Muscle layer of duodenum (tissue), 2 donors: ENCODE results near the gene NUP50.

ENCODE experiments used
- H3K27ac ChIP-seq: one replicate; pipeline ENCODE4 v1.7.0; 2013; ENCODE audit warnings: mild to moderate bottlenecking, low read length
- H3K27me3 ChIP-seq: one replicate; pipeline ENCODE4 v1.7.0; 2013; ENCODE audit warnings: low read depth, mild to moderate bottlenecking, control low read depth, low read length
- H3K36me3 ChIP-seq, 2 donors: one replicate each; pipeline ENCODE4 v1.7.0; 2013; ENCODE audit warnings: low read length in 2 of 2, control low read depth in 1 of 2, mild to moderate bottlenecking in 1 of 2; ENCODE audit not compliant: insufficient read depth in 2 of 2, control insufficient read depth in 1 of 2
- H3K4me1 ChIP-seq, 2 donors: one replicate each; pipeline ENCODE4 v1.7.0; 2013; ENCODE audit warnings: low read length in 2 of 2, mild to moderate bottlenecking in 2 of 2, control low read depth in 1 of 2, moderate library complexity in 1 of 2; ENCODE audit not compliant: insufficient read depth in 2 of 2, control insufficient read depth in 1 of 2
- H3K4me3 ChIP-seq, 2 donors: one replicate each; pipeline ENCODE4 v1.7.0; 2013; ENCODE audit warnings: low read length in 2 of 2, low read depth in 1 of 2, mild to moderate bottlenecking in 1 of 2
- H3K9me3 ChIP-seq, 2 donors: one replicate each; pipeline ENCODE4 v1.7.0; 2013; ENCODE audit warnings: low read length in 2 of 2, control low read depth in 1 of 2, mild to moderate bottlenecking in 1 of 2; ENCODE audit not compliant: control insufficient read depth in 1 of 2
- donor health status: healthy.

NUP50 gene

DNA sequence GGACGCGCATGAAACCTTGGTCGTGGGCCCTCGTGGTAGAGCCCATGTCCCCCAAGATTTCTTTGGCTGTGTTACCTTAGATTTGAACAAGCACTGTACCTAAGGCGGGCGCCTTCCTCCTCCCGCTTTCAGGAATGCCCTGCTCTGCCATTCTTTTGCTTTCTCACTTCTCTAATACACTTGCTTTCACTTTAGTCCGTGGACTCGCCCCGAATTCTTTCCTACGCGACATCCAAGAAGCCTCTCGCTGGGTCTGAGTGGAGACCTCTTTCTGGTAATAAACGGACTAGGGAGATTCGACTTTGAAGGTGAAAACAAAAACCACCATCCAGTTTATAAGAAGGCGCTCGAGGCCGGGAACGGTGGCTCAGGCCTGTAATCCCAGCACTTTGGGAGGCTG lies 1.2 kb upstream of the NUP50 start:
- Histone ChIP-seq H3K36me3 (peaks cover 3 to 10% of the 10 kb centered on the region in 2 donors), H3K27me3 (no peaks in the 10 kb centered on the region), H3K9me3 (no peaks in the 10 kb centered on the region), H3K4me1 (peaks cover 3 to 27% of the 10 kb centered on the region in 2 donors), H3K27ac (no peak overlapping the region), H3K4me3 (peak overlapping the region; percentile 70 to 90)

DNA sequence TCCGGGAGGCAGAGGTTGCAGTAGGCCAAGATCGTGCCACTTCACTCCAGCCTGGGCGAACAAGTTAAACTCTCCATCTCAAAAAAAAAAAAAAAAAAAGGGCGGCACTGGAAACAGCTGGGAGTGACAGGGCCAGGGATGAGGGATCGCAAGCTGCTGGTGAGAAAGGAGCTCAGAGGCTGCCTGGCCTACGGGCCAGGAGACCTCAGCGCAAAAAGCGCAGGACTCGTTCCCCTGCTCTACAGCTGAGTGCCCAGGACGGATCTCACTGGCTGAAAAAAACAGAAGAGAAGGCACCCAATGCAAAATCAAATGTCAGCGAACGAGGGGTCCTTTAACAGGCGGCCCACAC lies 650 bp upstream of the NUP50 start:
- H3K27ac ChIP-seq: peak overlapping the region; percentile 77
- H3K36me3 ChIP-seq: peaks cover under 1 to 9% of the 10 kb centered on the region in 2 donors
- peaks cover 3 to 27% of the 10 kb centered on the region in 2 donors for H3K4me1 ChIP-seq
- H3K4me3 ChIP-seq: peak overlapping the region; percentile 70 to 90
- H3K27me3 ChIP-seq: no peaks in the 10 kb centered on the region
- H3K9me3 ChIP-seq: no peaks in the 10 kb centered on the region

DNA sequence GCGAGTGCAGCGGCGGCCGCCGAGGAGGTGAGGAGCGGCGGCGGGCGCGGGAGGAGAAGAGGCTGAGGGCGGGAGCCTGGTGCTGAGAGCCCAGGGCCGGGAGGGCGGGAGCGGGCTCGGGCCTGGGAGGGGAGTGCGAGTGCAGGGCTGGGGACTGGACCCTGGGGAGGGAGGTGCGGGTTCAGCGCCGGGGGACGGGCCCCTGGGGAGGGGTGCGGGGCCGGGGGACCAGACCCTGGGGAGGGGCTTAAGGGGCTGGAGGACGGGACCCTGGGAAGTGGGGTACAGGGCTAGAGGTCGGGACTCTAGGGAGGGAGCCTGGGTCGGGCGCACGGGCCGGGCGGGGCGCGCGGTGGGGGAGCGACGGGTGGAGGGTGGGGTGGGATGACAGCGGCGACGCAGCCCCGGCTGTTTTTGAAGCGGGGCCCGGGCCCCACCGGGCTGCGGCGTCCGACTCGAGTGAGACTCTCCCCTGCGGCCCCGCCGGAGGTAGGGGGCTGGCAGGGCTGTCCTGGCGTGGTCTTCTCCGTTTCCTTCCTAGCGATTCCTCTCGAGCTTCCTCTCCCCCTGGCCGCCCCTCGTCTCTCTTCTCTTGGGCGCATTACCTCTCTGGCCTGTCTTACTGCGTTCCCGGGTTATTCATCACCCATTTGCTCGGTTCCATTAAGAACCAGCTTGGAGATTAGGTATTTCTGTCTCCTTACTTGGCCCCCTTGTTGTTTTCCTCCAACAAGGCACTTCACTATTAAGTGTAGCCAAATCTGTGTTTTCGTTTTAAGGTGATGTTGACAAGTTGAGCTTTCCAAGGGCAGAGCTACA lies 754 bp downstream of the NUP50 start:
- Histone ChIP-seq H3K27ac (peak overlapping the region; percentile 51), H3K36me3 (peaks cover 6 to 15% of the 10 kb centered on the region in 2 donors), H3K4me1 (peaks cover 3 to 27% of the 10 kb centered on the region in 2 donors), H3K27me3 (no peaks in the 10 kb centered on the region), H3K4me3 (peak overlapping the region; percentile 61 to 90), H3K9me3 (no peaks in the 10 kb centered on the region)

DNA sequence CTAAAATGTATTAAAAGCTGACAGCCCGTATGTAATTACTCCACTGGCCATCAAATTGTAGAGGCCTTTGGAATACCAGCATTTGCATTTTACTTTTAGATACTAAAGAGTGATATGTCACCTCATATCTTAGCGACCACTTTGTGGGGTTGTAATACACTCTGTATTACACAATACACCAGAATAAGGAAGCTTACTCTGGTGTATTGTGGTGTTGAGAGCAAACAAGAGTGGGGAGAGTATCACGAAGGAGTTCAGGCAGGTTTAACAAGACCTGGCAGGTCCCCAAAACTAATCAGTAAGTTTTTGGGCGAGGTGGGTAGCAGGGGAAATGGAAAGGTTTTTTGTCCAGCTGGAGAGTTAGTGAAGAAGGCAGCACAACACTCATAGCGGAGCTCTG lies 3.2 kb downstream of the NUP50 start:
- no peak overlapping the region for H3K4me3 ChIP-seq
- no peak overlapping the region for H3K27ac ChIP-seq
- H3K36me3 ChIP-seq: peaks cover 24 to 38% of the 10 kb centered on the region in 2 donors
- H3K27me3 ChIP-seq: no peaks in the 10 kb centered on the region
- peaks cover 3 to 27% of the 10 kb centered on the region in 2 donors for H3K4me1 ChIP-seq
- no peaks in the 10 kb centered on the region for H3K9me3 ChIP-seq

DNA sequence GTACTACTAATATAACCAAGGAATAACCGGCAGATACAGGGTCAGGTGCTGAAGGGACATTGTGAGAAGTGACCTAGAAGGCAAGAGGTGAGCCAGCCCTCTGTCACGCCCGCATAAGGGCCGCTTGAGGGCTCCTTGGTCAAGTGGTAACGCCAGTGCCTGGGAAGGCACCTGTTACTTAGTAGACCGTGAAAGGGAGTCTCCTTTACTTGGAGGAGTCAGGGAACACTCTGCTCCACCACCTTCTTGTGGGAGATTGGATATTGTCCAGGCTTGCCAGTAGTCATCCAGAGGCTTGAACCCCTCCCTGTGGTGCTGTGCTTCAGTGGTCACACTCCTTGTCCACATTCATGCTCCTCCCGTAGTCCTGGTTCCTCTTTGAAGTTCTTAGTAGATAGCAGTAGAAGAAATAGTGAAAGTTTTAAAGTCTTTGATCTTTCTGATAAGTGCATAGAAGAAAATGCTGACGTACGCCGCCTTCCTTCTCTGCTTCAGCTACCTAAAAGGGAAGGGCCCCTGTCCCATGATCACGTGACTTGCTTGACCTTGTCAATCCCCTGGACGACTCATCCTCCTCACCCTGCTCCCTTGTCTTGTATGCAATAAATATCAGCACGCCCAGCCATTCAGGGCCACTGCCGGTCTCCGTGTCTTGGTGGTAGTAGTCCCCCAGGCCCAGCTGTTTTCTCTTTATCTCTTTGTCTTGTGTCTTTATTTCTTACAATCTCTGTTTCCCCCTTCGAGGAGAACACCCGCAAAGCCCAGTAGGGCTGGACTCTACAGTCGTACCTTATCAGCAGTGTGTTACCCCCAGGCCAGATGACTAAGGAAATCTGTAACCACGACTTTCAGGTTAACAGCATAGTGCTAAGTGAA lies 6.1 kb downstream of the NUP50 start:
- Histone ChIP-seq H3K4me3 (no peak overlapping the region), H3K9me3 (no peaks in the 10 kb centered on the region), H3K4me1 (peaks cover 0 to 21% of the 10 kb centered on the region in 2 donors), H3K27me3 (no peaks in the 10 kb centered on the region), H3K36me3 (peaks cover 46 to 57% of the 10 kb centered on the region in 2 donors), H3K27ac (no peak overlapping the region)

DNA sequence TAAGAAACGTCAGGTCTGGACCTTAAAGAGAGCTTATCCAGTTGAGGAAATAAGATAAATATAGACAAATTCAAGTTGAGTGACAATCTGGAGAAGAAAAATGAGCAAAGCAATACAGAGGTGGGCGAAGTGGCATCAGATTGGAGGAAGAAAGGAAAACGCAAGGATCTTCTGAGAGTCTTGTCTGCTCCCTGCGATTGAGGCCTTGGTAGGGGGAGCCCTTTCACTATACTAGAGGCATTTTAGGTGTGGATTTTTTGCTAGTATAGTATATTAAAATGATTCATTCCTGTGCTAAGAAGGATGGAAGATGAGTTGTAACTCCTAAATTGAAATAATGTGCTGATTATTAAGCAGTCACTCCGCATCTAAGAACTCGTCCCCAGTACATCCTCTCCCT lies 8.1 kb downstream of the NUP50 start:
- Histone ChIP-seq H3K27me3 (no peaks in the 10 kb centered on the region), H3K9me3 (no peaks in the 10 kb centered on the region), H3K36me3 (peaks cover 60 to 73% of the 10 kb centered on the region in 2 donors), H3K27ac (no peak overlapping the region), H3K4me3 (no peak overlapping the region), H3K4me1 (peaks cover 0 to 3% of the 10 kb centered on the region in 2 donors)

DNA sequence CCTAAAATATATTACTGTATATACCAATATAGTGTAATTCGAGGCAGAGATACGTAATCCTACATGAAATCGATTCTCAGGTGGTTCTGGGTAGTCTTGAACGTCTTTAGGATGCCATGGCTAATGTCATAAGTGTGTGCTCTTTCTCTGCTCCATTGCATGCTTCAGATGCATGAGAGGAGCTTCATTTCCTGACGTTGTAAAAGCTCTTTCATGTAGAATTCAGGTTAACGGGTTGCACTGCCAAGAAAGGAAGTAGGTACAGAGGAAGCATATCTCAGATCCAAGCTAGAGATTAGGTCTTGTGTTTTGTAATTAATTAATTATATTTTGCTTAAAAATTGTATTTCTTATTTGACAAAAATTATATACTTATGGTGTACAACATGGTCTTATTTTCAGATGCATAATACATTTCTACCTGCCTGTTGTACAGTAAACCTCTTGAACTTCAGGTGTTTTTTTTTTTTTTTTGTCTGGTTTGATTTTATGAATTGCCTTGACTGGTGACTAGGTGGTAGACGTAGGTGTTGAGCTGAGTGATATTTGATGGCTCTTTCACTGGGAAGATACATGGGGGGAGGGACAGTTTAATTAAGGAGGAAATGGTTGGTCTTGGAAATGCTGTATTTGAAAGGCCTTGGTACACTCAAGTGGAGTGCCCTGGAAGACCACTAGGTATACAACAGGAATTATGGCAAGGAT lies 9.3 kb downstream of the NUP50 start:
- Histone ChIP-seq H3K36me3 (peaks cover 60 to 75% of the 10 kb centered on the region in 2 donors), H3K27ac (no peak overlapping the region), H3K4me1 (no peaks in the 10 kb centered on the region)

DNA sequence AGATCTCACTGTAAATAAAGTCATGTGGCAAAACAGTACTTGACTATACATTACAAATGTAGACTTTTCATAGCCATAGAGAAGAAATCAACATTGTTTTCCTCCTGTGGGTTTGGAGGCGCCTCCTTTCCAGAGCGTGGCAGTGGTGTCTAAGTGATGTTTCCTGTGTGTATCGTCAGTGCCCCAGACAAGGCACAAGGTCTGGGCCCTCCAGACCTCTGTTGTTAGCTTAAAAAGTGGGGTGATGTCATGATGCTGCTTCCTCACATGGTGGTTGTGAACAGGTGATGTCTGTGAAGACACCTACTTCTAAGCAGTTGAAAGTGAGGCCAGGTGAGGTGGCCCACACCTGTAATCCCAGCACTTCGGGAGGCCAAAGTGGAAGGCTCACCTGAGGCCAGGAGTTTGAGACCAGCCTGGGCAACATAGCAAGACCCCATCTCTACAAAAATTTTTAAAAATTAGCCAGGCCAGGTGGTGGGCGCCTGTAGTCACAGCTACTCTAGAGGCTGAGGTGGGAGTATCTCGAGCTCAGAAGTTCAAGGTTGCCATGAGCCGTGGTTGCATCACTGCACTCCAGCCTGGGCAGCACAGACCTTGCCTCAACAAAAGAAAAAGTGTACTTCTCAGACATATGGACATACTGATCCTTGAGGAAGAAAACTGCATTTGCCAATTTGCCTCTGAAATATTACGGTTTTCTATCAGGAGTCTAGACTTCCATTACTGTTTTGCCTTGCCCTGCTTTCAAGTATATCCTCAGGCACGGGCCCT lies 15.7 kb downstream of the NUP50 start:
- Histone ChIP-seq H3K27me3 (no peaks in the 10 kb centered on the region), H3K27ac (no peak overlapping the region), H3K4me1 (no peaks in the 10 kb centered on the region), H3K36me3 (peaks cover 57 to 69% of the 10 kb centered on the region in 2 donors), H3K9me3 (no peaks in the 10 kb centered on the region), H3K4me3 (no peak overlapping the region)

More for the DNA sequence above, 9.3 kb downstream of the NUP50 start:
- no peak overlapping the region for H3K4me3 ChIP-seq
- no peaks in the 10 kb centered on the region for H3K9me3 ChIP-seq
- H3K27me3 ChIP-seq: no peaks in the 10 kb centered on the region

DNA sequence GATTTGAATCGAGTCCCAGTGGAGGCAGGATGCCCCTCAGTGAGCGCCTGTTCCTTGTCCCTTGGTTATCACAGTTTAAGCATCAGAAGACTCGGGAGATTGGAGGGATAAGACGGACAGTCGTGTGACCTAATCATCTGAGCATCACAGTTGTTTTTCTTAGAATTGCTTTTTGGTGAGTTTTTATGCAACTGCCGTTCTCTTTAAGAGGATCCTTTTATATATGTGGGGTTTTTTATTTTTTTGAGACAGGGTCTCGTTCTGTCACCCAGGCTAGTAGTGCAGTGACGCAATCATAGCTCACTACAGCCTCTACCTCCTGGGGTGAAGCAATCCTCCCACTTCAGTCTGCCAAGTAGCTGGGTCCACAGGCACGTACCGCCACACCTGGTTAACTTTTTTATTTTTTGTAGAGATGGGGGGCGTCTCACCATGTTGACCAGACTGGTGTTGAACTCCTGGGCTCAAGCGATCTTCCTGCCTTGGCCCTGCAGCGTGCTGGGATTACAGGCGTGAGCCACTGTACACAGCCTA lies 16.5 kb downstream of the NUP50 start:
- Histone ChIP-seq H3K4me1 (no peaks in the 10 kb centered on the region), H3K27me3 (no peaks in the 10 kb centered on the region), H3K4me3 (no peak overlapping the region), H3K9me3 (no peaks in the 10 kb centered on the region), H3K36me3 (peaks cover 52 to 71% of the 10 kb centered on the region in 2 donors), H3K27ac (no peak overlapping the region)

DNA sequence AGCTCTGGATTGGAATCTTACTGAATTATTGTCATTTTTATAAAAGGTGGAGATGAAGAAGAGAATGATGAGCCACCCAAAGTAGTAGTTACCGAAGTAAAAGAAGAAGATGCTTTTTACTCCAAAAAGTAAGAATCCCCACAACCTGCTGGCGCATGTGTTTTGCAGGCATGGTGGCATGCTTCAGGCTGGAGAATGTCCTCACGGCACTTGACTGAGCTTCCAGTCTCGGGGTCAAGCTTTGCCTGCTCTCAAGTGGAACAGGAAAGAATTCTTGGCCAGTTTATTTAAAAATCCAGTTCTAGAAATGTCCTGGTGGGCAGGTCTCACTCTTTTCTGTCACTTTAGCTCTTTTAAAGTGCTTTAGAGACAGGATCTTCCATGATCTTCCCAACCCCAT lies 17.5 kb downstream of the NUP50 start:
- Histone ChIP-seq H3K4me3 (no peak overlapping the region), H3K27ac (no peak overlapping the region), H3K27me3 (no peaks in the 10 kb centered on the region), H3K36me3 (peaks cover 43 to 72% of the 10 kb centered on the region in 2 donors), H3K4me1 (no peaks in the 10 kb centered on the region), H3K9me3 (no peaks in the 10 kb centered on the region)
